HT-29 (cell line): Measurements from ENCODE around the gene SLC16A12. TPM values are rescaled to one million over a fixed set of nuclear protein-coding genes. Genes with fewer than 3 reads are reported as not detected.
"Not testable (repeated sequence)": the region's sequence is repeated elsewhere in the genome, so short reads cannot be mapped to it uniquely, and the experiment has no call there.

Experiments
- DNase-seq: peaks from one replicate; pipeline ENCODE4 v3.0.0-alpha.2; 2015; ENCODE audit warnings: low spot score
- total RNA-seq: library from RNA; depleted of rRNA; stranded (reverse); fragments of >200 nt; shearing (Covaris generic); gene quantifications from 2 replicates; pipeline ENCODE4 v1.2.3, GENCODE V29; 2014

Gene SLC16A12
- total RNA-seq, 1 experiment from 2014 or later = 0.18 TPM

- no peak for DNase-seq
Observed at GRCh38 chr10:89425000-89425399, 110.4 kb downstream of the SLC16A12 start.

- no peak for DNase-seq
Observed at GRCh38 chr10:89421018-89421476, 114.3 kb downstream of the SLC16A12 start.

GRCh38 chr10:89419548-89419947, 115.8 kb downstream of the SLC16A12 start:
- no peak for DNase-seq

GRCh38 chr10:89416465-89416864, 118.9 kb downstream of the SLC16A12 start:
- DNase-seq = no peak

GRCh38 chr10:89414879-89415821, 120.2 kb downstream of the SLC16A12 start:
- peak; percentile 54 for DNase-seq

GRCh38 chr10:89414146-89414878, 121.1 kb downstream of the SLC16A12 start, which contains the start of gene IFIT5:
Gene IFIT5 (plus strand): TSS chr10:89414568. CDS start chr10:89414799, 231 bp downstream.
- DNase-seq = peak; percentile 70

GRCh38 chr10:89413398-89413912, 121.9 kb downstream of the SLC16A12 start:
- DNase-seq = no peak

GRCh38 chr10:89412276-89412675, 123.1 kb downstream of the SLC16A12 start:
- not testable (repeated sequence) for DNase-seq

- not testable (repeated sequence) for DNase-seq
Observed at GRCh38 chr10:89411135-89411534, 124.3 kb downstream of the SLC16A12 start.

- not testable (repeated sequence) for DNase-seq
Observed at GRCh38 chr10:89410551-89410950, 124.8 kb downstream of the SLC16A12 start.

- DNase-seq = not testable (repeated sequence)
Observed at GRCh38 chr10:89409282-89409681, 126.1 kb downstream of the SLC16A12 start.

GRCh38 chr10:89407792-89408191, 127.6 kb downstream of the SLC16A12 start:
- not testable (repeated sequence) for DNase-seq

- DNase-seq = not testable (repeated sequence)
Observed at GRCh38 chr10:89406178-89406577, 129.2 kb downstream of the SLC16A12 start.

- no peak for DNase-seq
Observed at GRCh38 chr10:89404104-89405047, 131.0 kb downstream of the SLC16A12 start.

GRCh38 chr10:89403043-89403442, 132.4 kb downstream of the SLC16A12 start:
- DNase-seq = no peak

- DNase-seq = no peak
Observed at GRCh38 chr10:89399956-89400355, 135.4 kb downstream of the SLC16A12 start.

- no peak for DNase-seq
Observed at GRCh38 chr10:89398003-89398749, 137.2 kb downstream of the SLC16A12 start.

- no peak for DNase-seq
Observed at GRCh38 chr10:89395141-89395540, 140.3 kb downstream of the SLC16A12 start.

GRCh38 chr10:89393898-89394297, 141.5 kb downstream of the SLC16A12 start:
- DNase-seq = no peak

- DNase-seq = no peak
Observed at GRCh38 chr10:89392974-89393373, 142.4 kb downstream of the SLC16A12 start.
